HG03469 (cell line): ENCODE data around the gene DYRK1B.
A peak's percentile ranks its signal among the peaks of the same experiment; 100 is the strongest.
"Not testable (repeated sequence)": the region's sequence is repeated elsewhere in the genome, so short reads cannot be mapped to it uniquely, and the experiment has no call there.

Experiments
- ATAC-seq: cut with Tn5 transposase; IDR thresholded peaks from one replicate; pipeline ENCODE4 v1.9.1; 2021; ENCODE audit warnings: mild to moderate bottlenecking, moderate library complexity, moderate number of reproducible peaks; ENCODE audit not compliant: unreplicated experiment

The DYRK1B gene

DNA sequence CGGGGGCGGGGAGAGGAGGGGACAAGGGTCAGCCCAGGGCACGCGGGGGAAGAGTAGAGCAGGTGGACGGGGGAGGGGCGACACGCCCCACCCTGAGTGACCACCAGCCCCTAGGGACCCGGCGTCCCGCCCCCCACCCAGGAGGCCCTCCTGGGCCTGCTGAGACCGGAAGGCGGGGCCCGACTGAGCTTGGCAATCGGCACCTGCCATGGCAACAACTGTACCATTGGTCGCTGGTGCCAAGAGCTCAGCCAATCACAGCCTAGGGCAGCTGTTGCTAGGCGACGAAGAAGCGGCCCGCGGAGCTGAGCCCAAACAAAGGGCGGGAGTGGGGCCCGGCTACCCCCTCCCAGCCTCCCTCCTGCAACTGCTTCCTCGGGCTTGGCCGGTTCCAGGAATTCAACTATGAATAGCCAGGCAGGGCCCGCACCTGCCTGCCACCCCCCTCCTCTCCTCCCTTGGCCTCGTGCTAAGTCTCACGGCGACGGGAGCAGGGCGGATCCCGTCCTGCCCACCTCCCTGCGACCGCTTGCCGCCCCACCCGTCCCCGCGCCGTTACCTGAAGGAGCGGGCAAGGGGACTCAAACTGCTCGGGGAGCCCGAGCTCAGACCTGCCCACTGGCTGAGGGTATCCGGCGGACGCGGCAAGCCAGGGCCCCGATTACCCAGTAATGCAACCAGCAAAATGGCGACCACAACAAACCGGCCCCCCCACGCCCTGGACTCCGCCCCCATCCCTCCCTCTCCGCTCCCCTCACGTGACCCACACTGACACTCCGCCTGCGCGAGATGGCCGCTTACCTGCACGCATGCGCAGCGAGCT is at the start of gene DYRK1B:
Gene DYRK1B (minus strand): TSS at position 699 of the 823 bp plus-strand sequence. CDS start 2,295 bp downstream, outside the sequence.
- ATAC-seq, result peak; percentile 68

GRCh38 chr19:39882645-39883044 is 48.7 kb upstream of the DYRK1B start:
- ATAC-seq, result not testable (repeated sequence)

- ATAC-seq, result not testable (repeated sequence)
Measured at GRCh38 chr19:39881495-39882110, 47.6 kb upstream of the DYRK1B start.

GRCh38 chr19:39880241-39880640 is 46.3 kb upstream of the DYRK1B start:
- not testable (repeated sequence) for ATAC-seq

DNA sequence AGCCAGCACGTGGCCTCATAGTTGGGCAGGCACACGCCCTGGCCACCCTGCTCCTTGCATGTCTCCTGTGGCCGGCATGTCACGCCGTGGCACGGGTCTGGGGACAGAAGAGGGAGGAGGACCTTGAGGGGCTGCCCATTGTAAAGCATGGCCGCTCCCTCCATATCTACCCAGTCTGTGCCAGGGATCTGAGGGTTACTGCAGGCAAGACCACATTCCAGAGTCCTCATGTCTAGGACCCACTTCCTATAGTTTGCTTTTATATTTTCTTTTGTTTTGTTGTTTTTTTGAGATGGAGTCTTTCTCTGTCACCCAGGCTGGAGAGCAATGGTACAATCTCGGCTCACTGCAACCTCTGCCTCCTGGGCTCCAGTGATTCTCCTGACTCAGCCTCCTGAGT is 45.8 kb upstream of the DYRK1B start:
- ATAC-seq, result not testable (repeated sequence)

DNA sequence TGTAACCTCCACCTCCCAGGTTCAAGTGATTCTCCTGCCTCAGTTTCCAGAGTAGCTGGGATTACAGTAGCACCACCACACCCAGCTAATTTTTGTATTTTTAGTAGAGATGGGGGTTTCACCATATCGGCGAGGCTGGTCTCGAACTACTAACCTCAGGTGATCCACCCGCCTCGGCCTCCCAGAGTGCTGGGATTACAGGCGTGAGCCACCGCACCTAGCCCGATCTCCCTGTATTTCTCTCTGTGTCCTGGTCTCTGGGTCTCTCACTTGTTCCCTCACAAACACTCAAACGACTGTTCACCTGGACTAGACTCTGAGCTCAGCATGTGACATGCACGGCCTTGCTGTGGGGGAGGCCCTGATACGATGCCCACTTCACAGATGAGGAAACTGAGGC is 44.9 kb upstream of the DYRK1B start:
- not testable (repeated sequence) for ATAC-seq

GRCh38 chr19:39878398-39878797 is 44.4 kb upstream of the DYRK1B start:
- no peak for ATAC-seq

DNA sequence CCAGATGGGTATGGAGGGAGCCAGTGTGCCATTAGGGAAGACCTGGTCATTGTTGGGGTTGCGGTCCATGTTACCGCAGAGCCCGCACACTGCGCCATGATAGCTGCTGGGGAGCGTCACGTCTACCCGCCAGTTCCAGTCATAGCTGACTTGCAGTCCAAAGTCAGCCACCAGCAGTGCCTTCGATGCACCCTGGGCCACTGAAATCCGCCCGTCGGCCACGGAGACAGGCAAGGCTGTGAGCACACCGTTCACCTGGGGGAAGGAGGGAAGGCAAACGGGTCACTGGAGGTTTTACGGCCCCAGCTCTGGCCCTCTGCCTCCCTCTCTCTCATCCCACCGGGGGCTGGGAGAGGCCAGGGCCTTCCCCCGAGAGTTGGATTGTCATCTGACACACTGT is 44.0 kb upstream of the DYRK1B start:
- not testable (repeated sequence) for ATAC-seq

DNA sequence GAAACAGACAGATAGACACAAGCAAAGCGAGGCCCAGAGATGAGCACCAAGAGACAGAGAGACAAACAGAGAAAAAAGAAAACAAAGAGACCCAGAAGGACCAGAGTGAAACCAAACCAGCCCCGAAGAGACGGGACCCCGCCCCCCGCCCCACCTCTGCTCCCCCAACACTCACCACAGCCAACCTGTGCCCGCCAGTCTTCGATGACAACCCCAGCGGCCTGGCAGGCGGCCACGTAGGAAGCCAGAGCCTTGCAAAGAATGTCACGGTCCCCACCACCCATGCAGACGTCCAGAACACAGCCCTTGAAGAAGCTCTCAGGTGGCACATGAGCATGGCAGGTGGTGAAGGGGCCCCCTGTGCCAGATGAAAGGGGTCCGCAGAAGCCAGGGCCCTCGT is 43.5 kb upstream of the DYRK1B start:
- ATAC-seq, result not testable (repeated sequence)

DNA sequence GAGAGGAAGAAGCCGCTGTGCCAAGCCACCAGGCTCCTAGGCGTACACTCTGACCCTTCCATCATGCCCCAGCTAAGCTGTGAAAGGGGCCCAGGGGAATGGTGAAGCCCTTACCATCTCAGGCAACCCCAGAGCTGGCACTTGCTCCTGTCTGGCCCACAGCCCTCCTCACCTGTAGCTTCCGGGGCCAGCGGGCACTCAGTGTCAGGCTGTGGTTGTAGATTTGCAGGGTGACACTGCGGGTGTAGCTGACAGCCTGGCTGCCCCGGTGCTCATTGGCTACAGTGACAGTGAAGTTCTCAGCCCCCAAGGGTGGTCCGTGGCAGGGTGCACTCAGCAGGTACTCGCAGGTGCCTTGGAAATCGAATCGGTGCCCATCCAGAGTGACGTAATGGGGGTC is 42.5 kb upstream of the DYRK1B start:
- not testable (repeated sequence) for ATAC-seq

DNA sequence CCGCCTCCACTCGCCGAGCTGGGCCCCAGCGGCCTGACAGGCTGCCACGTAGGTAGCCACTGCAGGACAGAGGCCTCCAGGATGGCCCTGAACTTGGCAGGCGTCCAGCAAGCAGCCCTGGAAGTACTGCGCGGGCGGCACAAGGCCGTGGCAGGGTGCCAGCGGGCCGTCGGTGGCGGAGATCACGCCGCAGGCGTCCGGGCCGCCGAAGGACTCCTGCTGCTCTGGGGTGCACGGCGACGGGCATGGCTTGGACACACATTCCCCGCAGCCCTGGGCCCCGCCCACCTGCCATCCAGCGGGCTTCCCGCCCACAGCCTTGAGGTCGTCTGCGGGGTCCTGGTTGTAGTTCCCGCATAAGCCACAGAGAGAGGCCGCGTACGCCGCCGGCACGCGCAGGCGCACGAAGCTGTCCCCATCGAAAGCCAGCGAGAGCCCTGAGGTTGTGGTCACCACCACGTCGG is 41.5 kb upstream of the DYRK1B start:
- not testable (repeated sequence) for ATAC-seq

DNA sequence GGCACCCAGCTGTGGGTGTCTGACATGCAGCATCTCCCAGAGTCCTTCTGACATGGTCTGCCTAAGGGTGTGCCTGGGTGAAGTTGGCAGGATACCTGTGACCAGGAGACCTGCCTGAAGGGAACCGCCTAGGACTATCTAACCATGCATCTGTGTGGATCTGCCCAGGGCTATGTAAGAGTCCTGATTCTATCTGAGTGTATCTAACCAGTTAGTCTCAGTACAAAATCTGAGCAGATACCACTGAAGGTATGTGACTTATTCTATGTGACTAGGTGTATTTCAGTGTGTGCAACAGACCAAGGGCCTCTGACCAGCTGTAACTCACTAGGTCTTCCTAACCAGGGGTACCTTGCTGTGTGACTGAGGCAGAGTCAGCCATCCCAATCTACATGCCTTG is 40.4 kb upstream of the DYRK1B start:
- no peak for ATAC-seq

- no peak for ATAC-seq
Measured at GRCh38 chr19:39873385-39873784, 39.4 kb upstream of the DYRK1B start.

GRCh38 chr19:39871886-39872866 is 38.2 kb upstream of the DYRK1B start:
- ATAC-seq, result no peak

- ATAC-seq, result no peak
Measured at GRCh38 chr19:39871362-39871761, 37.4 kb upstream of the DYRK1B start.

- no peak for ATAC-seq
Measured at GRCh38 chr19:39870171-39870971, 36.4 kb upstream of the DYRK1B start.

GRCh38 chr19:39867952-39868351 is 34.0 kb upstream of the DYRK1B start:
- no peak for ATAC-seq

GRCh38 chr19:39867133-39867532 is 33.2 kb upstream of the DYRK1B start:
- ATAC-seq, result no peak

DNA sequence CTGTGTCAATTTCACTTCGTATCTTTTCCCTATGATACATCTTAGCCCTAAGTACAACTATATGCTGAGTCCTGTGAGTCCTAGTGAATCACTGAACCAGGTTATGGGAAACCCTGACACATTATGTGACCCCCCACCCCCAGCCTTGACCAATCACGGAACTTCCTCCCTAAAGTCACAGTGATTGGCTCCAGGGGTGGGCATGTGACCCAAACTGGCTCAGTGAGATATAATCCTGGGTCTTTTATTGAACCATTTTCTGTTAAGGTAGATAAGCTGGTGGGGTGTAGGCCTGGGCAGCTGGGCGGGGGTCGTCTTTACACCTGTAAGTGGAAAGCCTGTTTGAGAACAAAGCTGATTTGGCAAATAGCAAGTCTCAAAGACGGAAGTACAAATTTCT is 32.0 kb upstream of the DYRK1B start:
- ATAC-seq, result no peak

DNA sequence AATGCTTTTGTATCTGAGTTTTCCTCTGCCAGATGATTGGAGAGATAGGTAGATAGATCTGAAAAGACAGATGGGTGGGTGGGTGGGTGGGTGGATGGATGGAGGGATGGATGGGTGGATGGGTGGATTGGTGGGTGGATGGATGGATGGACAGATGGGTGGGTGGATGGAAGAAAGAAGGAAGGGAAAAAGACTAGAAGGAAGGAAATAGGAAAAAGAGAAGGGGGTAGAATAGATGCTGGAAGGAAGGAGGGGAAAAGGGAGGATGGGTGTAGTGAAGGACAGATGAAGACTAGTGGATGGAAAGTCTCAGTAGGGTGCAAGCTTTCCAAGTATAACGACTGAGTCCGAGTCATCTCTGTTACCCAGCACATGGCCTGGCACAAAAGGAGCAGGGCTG is 31.2 kb upstream of the DYRK1B start:
- ATAC-seq, result no peak
